IMR-90 (cell line): Measurements from ENCODE around the gene TCF7L2. TPM values are rescaled to one million over a fixed set of nuclear protein-coding genes. Genes with fewer than 3 reads are reported as not detected.

Source experiments
- ATAC-seq: fragments of 200-7000 bp; cut with Tn5 transposase; 2 replicates; pipeline ENCODE4 v1.9.1; 2020; ENCODE audit warnings: low read depth, mild to moderate bottlenecking, moderate library complexity
- BruUV-seq: library from RNA; stranded (reverse); fragments of 400-500 nt; replicated peaks from 2 replicates; lab custom pipeline; 2021; lab: Mats Ljungman, UMichigan
- CTCF ChIA-PET: fragments of 300-600 bp; formaldehyde crosslinking; extraction: SDS; loops from one replicate; lab custom pipeline; 2021; ENCODE audit warnings: antibody characterized with exemption; lab: Yijun Ruan, JAX
- POLR2A ChIA-PET: fragments of 300-600 bp; sonication (Branson Sonifier 250); formaldehyde crosslinking; loops from one replicate; lab custom pipeline; 2022; ENCODE audit warnings: antibody characterized with exemption; ENCODE audit not compliant: unreplicated experiment; lab: Charles Lee
- DNase-seq: peaks from one replicate; pipeline ENCODE4 v3.0.0; 2013
- H2AFZ ChIP-seq: replicated peaks from 2 replicates; pipeline ENCODE3; 2013; ENCODE audit warnings: low read length, mild to moderate bottlenecking; ENCODE audit not compliant: poor library complexity
- H2AK5ac ChIP-seq: 2 replicates; pipeline ENCODE4 v1.6.1; 2013; ENCODE audit warnings: low read depth, low read length, inconsistent platforms
- H2AK9ac ChIP-seq: replicated peaks from 2 replicates; pipeline ENCODE3; 2013; ENCODE audit warnings: mild to moderate bottlenecking, low read depth, low read length, moderate library complexity; ENCODE audit not compliant: poor library complexity
- H2BK120ac ChIP-seq: 2 replicates; pipeline ENCODE4 v1.6.1; 2013; ENCODE audit warnings: low read depth, low read length, inconsistent platforms
- H2BK15ac ChIP-seq: 3 replicates; pipeline ENCODE4 v1.6.1; 2013; ENCODE audit warnings: low read depth, low read length, inconsistent platforms
- H2BK20ac ChIP-seq: 2 replicates; pipeline ENCODE4 v1.6.1; 2013; ENCODE audit warnings: low read depth, mild to moderate bottlenecking, inconsistent platforms, low read length, moderate library complexity
- H2BK5ac ChIP-seq: 2 replicates; pipeline ENCODE4 v1.6.1; 2013; ENCODE audit warnings: mild to moderate bottlenecking, low read depth, low read length, inconsistent platforms; ENCODE audit not compliant: poor library complexity, severe bottlenecking
- H3K14ac ChIP-seq: replicated peaks from 2 replicates; pipeline ENCODE4 v1.6.1; 2013; ENCODE audit warnings: low read depth, low read length, inconsistent platforms
- H3K18ac ChIP-seq: 2 replicates; pipeline ENCODE4 v1.6.1; 2013; ENCODE audit warnings: low read depth, low read length, control low read depth
- H3K23ac ChIP-seq: 2 replicates; pipeline ENCODE4 v1.6.1; 2013; ENCODE audit warnings: low read depth, low read length, inconsistent platforms
- H3K27ac ChIP-seq: 2 replicates; pipeline ENCODE4 v1.5.1; 2013; ENCODE audit warnings: mild to moderate bottlenecking, control low read depth, low read length; ENCODE audit not compliant: insufficient read depth
- H3K27me3 ChIP-seq: 2 replicates; pipeline ENCODE4 v1.6.1; 2013; ENCODE audit warnings: low read length; ENCODE audit not compliant: control insufficient read depth, insufficient read depth
- H3K36me3 ChIP-seq: 2 replicates; pipeline ENCODE4 v1.6.1; 2013; ENCODE audit warnings: low read length, mixed read lengths; ENCODE audit not compliant: control insufficient read depth, insufficient read depth
- H3K4ac ChIP-seq: 2 replicates; pipeline ENCODE4 v1.6.1; 2013; ENCODE audit warnings: low read depth, low read length, inconsistent platforms
- H3K4me1 ChIP-seq: 2 replicates; pipeline ENCODE4 v1.6.1; 2013; ENCODE audit warnings: low read length, mixed read lengths; ENCODE audit not compliant: control insufficient read depth, insufficient read depth
- H3K4me2 ChIP-seq: 2 replicates; pipeline ENCODE4 v1.6.1; 2013; ENCODE audit warnings: low read depth, mild to moderate bottlenecking, control low read depth, low read length, moderate library complexity
- H3K4me3 ChIP-seq: 2 replicates; pipeline ENCODE4 v1.5.1; 2013; ENCODE audit warnings: low read depth, mild to moderate bottlenecking, control low read depth, low read length, moderate library complexity; ENCODE audit not compliant: insufficient read depth
- H3K56ac ChIP-seq: 2 replicates; pipeline ENCODE4 v1.6.1; 2013; ENCODE audit warnings: low read length, inconsistent platforms; ENCODE audit not compliant: insufficient read depth; ENCODE audit errors: extremely low read depth
- H3K79me1 ChIP-seq, 2 experiments: 2 replicates each; pipeline ENCODE4 v1.6.1; 2013; ENCODE audit warnings: low read length in 2 of 2, inconsistent platforms in 1 of 2, low read depth in 1 of 2
- H3K9ac ChIP-seq: 2 replicates; pipeline ENCODE4 v1.6.1; 2013; ENCODE audit warnings: low read depth, low read length, control low read depth
- H3K9me1 ChIP-seq: 2 replicates; pipeline ENCODE4 v1.6.1; 2013; ENCODE audit warnings: low read length, inconsistent platforms; ENCODE audit not compliant: insufficient read depth
- H3K9me3 ChIP-seq: 2 replicates; pipeline ENCODE4 v1.6.1; 2013; ENCODE audit warnings: low read length; ENCODE audit not compliant: control insufficient read depth, insufficient read depth
- H4K20me1 ChIP-seq: 2 replicates; pipeline ENCODE4 v1.6.1; 2013; ENCODE audit warnings: low read length, inconsistent platforms; ENCODE audit not compliant: insufficient read depth
- H4K5ac ChIP-seq: 2 replicates; pipeline ENCODE4 v1.6.1; 2013; ENCODE audit warnings: mild to moderate bottlenecking, low read depth, low read length, control low read depth
- H4K8ac ChIP-seq, 2 experiments: 2 replicates each; pipeline ENCODE4 v1.6.1; 2013; ENCODE audit warnings: low read depth in 2 of 2, low read length in 2 of 2, control low read depth in 1 of 2, inconsistent platforms in 1 of 2
- H4K91ac ChIP-seq: 2 replicates; pipeline ENCODE4 v1.6.1; 2013; ENCODE audit warnings: low read depth, low read length, inconsistent platforms; ENCODE audit not compliant: insufficient read depth
- RCOR1 ChIP-seq: IDR thresholded peaks from 2 replicates; pipeline ENCODE4 v1.6.1; 2012; ENCODE audit warnings: mild to moderate bottlenecking, low read length, improper control_type of control experiment; ENCODE audit not compliant: insufficient replicate concordance
- WGBS, 2 experiments: methylation state at CpG; one replicate each; pipeline versions ENCODE4 v1.1.5 to v1.1.7; 2013; ENCODE audit warnings: missing lambda C conversion rate in 2 of 2; ENCODE audit not compliant: insufficient read length in 1 of 2; ENCODE audit errors: extremely low coverage in 2 of 2; 5-methylcytosine and 5-hydroxymethylcytosine counted together
- dilution Hi-C: fragments of 300-500 bp; cut with HindIII; formaldehyde crosslinking; loops from one replicate; pipeline ENCODE4 v1.14.3; 2018; ENCODE audit warnings: low sequenced_read_pairs; ENCODE audit not compliant: unreplicated experiment
- in situ Hi-C: fragments of 300-500 bp; cut with MboI; formaldehyde crosslinking; loops from 3 replicates; pipeline ENCODE4 v1.14.3; 2019; ENCODE audit warnings: low sequenced_read_pairs, inconsistent platforms, mixed read lengths
- intact Hi-C: fragments of 100-400 bp; cut with micrococcal nuclease; formaldehyde crosslinking; loops from 2 replicates; pipeline ENCODE4 v1.10.0; 2022
- polyA plus RNA-seq, 3 experiments: library from polyadenylated mRNA; depleted of rRNA; stranded (reverse); fragments of >200 nt; gene quantifications; 2 replicates each; pipeline ENCODE4 v1.2.3, GENCODE V29; 2012; ENCODE audit warnings: low replicate concordance in 1 of 3
- total RNA-seq: library from RNA; depleted of rRNA; stranded (reverse); fragments of >200 nt; gene quantifications from 2 replicates; pipeline ENCODE4 v1.2.3, GENCODE V29; 2012

The TCF7L2 gene
- total and polyA plus RNA-seq, 2 of the 4 experiments (the other 2 are of a cell fraction): 1.3 to 12.2 TPM

- TF ChIP-seq RCOR1: no peak
- CTCF ChIA-PET: interaction anchor here (0.5 to 1.1 kb wide), 5 partner anchors 10 to 456 kb away, joined by 3 read pairs; no protein-coding TSS in a partner anchor
- no peak overlapping the region for H3K4me2 ChIP-seq
- H3K9ac ChIP-seq: no peak overlapping the region
- H3K27me3 ChIP-seq: no peaks in the 10 kb centered on the region
- H2AFZ ChIP-seq: no peak overlapping the region
- no peak overlapping the region for H4K91ac ChIP-seq
- no peak overlapping the region for H2BK20ac ChIP-seq
- no peak for DNase-seq
- WGBS, 2 experiments: 89% methylated on average over 2 of the region's 4 CpGs; no CpG with 5 or more reads in 1 of the 2 experiments
- dilution Hi-C loops: no loop called here
- in situ Hi-C loops: loop anchor here (10.0 to 25.0 kb wide), 2 partner anchors 246 to 577 kb away; no protein-coding TSS in a partner anchor
- intact Hi-C loops: loop anchor here (2.0 kb wide), 1 partner anchor 246 kb away; no protein-coding TSS in a partner anchor
- no peak overlapping the region for H3K27ac ChIP-seq
- no peak overlapping the region for H3K14ac ChIP-seq
- no peak overlapping the region for H2AK9ac ChIP-seq
- POLR2A ChIA-PET: no interaction called here
- no peaks in the 10 kb centered on the region for H3K9me3 ChIP-seq
- H4K8ac ChIP-seq: no peak overlapping the region
- H3K36me3 ChIP-seq: peaks cover 22% of the 10 kb centered on the region
- no peak overlapping the region for H2BK15ac ChIP-seq
- H3K18ac ChIP-seq: no peak overlapping the region
- no peak for ATAC-seq
- H2BK120ac ChIP-seq: no peak overlapping the region
- H3K56ac ChIP-seq: no peak overlapping the region
- peaks cover 2% of the 10 kb centered on the region; the same call in 1 of the 2 replicates for H3K4me1 ChIP-seq
- no peak overlapping the region for H4K5ac ChIP-seq
- BruUV-seq: no TSS peak
- H3K79me1 ChIP-seq: peaks cover 20 to 24% of the 10 kb centered on the region in 2 experiments; a peak in 3 of 4 replicates
- H3K4ac ChIP-seq: no peak overlapping the region
- H3K23ac ChIP-seq: no peak overlapping the region
- H3K9me1 ChIP-seq: peaks cover 13% of the 10 kb centered on the region; the same call in 1 of the 2 replicates
- H4K20me1 ChIP-seq: 0 out of 2 replicates have a peak, but pooled peaks cover 7% of the 10 kb centered on the region
- H2BK5ac ChIP-seq: no peak overlapping the region
- H2AK5ac ChIP-seq: no peak overlapping the region
- no peak overlapping the region for H3K4me3 ChIP-seq
Observed at GRCh38 chr10:113138937-113139585, 189.0 kb downstream of the TCF7L2 start.
